Measurements from ENCODE around the gene ZNF660. TPM values are rescaled to one million over a fixed set of nuclear protein-coding genes. Genes with fewer than 3 reads are reported as not detected.

Gene ZNF660
- total RNA-seq, result 0.63 and 1.8 TPM in 2 replicates

GRCh38 chr3:44584646-44585501, at the start of gene ZNF660:
Gene ZNF660 (plus strand): TSS chr3:44584964. CDS start chr3:44594194, 9,230 bp downstream.

GRCh38 chr3:44554626-44555592, 29.9 kb upstream of the ZNF660 start, which contains the start of gene ZKSCAN7:
Gene ZKSCAN7 (plus strand): TSS chr3:44555193. CDS start chr3:44557048, 1,855 bp downstream.

GRCh38 chr3:44624749-44625480, 40.2 kb downstream of the ZNF660 start, which contains the start of gene ZNF197:
Gene ZNF197 (plus strand): TSS chr3:44625036. CDS start chr3:44629155, 4,119 bp downstream.

DNA sequence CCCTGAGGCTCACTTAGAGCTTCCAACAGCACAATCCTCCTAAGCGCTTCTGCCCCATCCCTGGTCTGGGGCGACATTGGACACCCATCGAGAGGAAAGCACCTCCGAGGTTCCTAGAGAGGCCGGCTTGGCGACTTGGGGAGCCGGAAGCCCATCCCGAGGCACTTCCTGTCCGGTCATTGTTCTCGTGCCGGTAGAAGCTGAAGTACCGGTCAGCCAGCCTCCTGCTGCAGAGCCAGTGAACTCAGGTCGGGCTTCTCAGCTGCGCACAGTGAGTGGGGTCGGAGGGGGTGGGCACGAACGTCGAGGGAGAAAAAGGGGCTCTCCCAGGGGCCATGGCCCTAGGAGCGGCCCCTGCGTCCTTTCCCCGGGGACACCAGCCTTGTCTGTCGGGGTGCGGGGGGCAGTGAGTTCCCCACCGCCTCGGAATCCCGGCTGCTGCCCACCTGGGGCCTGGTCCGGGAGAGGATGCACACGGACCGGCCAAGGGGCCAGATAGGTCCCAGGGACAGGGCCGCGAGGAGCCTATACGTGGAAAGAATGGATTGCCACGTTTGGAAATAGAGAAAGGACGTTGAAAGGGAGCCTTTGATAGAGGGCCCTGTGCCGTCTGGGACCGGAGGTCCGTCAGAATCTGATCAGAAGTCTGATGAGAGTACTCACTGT, 63.9 kb downstream of the ZNF660 start, which contains the start of gene ZNF35:
Gene ZNF35, plus strand, starts transcription at position 169 of the 666 bp plus-strand sequence. CDS start 2,336 bp downstream, outside the sequence.

Other genes with a start within 250 kb of the ZNF660 start
- gene TCAIM, start 246.2 kb upstream of the ZNF660 start, total RNA-seq, result 15.3 and 19.1 TPM in 2 replicates
- gene ZNF445, start 107.3 kb upstream of the ZNF660 start, total RNA-seq, result 6.4 and 9.4 TPM in 2 replicates
- 0.63 and 1.8 TPM in 2 replicates for gene ZKSCAN7, start 29.8 kb upstream of the ZNF660 start, total RNA-seq
- 8.9 and 13.7 TPM in 2 replicates for gene ZNF197, start 40.1 kb downstream of the ZNF660 start, total RNA-seq
- 12.3 and 15.3 TPM in 2 replicates for gene ZNF35, start 63.8 kb downstream of the ZNF660 start, total RNA-seq
- gene ZNF502, start 127.7 kb downstream of the ZNF660 start, total RNA-seq, result 3.4 and 4.9 TPM in 2 replicates
- gene ZNF501, start 144.7 kb downstream of the ZNF660 start, total RNA-seq, result 4.7 and 7.8 TPM in 2 replicates
- gene KIAA1143, start 176.7 kb downstream of the ZNF660 start, total RNA-seq, result 14.0 and 16.0 TPM in 2 replicates
- 5.6 and 12.7 TPM in 2 replicates for gene KIF15, start 176.8 kb downstream of the ZNF660 start, total RNA-seq

Measured in endothelial cell of coronary artery (primary cell).